ENCODE data around the gene ISL2. TPM values are rescaled to one million over a fixed set of nuclear protein-coding genes. Genes with fewer than 3 reads are reported as not detected.
A peak's percentile ranks its signal among the peaks of the same experiment; 100 is the strongest.

Gene ISL2
- polyA plus RNA-seq, 2 of the 4 experiments (the other 2 are of a cell fraction): 2.6 to 3.2 TPM

GRCh38 chr15:76363251-76363650, 26.7 kb downstream of the ISL2 start:
- Histone ChIP-seq H3K4me3 (no peak overlapping the region), H3K27ac (no peak overlapping the region), H3K4me2 (no peak overlapping the region), H3K4me1 (0 out of 3 replicates have a peak, but pooled peaks cover 4% of the 10 kb centered on the region), H3K9me3 (no peaks in the 10 kb centered on the region)
- no peak for TF ChIP-seq MYC (IDR thresholded peaks at IDR 0.05; ENCODE audit: borderline replicate concordance, low read length)
- TF ChIP-seq RAD21 (conservative IDR thresholded peaks at IDR 0.05 in 1 of 2, IDR thresholded peaks at IDR 0.05 in 1 of 2): no peak
- no peak for TF ChIP-seq HEYL (CRISPR knock-in tag; IDR thresholded peaks at IDR 0.05)
- no peak for TF ChIP-seq FOSB (CRISPR knock-in tag; IDR thresholded peaks at IDR 0.05)
- TF ChIP-seq EP300 (IDR thresholded peaks at IDR 0.05): no peak
- no peak for TF ChIP-seq ZC3H11A (IDR thresholded peaks at IDR 0.05)
- TF ChIP-seq CEBPB (IDR thresholded peaks at IDR 0.05): no peak
- CTCF ChIA-PET: interaction anchor here (0.7 kb wide), 1 partner anchor 107 kb away, joined by 3 read pairs; no protein-coding TSS in a partner anchor
- DNase-seq (ENCODE audit: low read depth in 1 of 2, low spot score in 1 of 2) (no peak), ATAC-seq (no peak; a peak in 1 of 6 replicates), FAIRE-seq (no peak)
- 69% methylated on average over 2 of the region's 2 CpGs for WGBS (ENCODE audit: missing lambda C conversion rate)
- POLR2A ChIA-PET: no interaction called here

DNA sequence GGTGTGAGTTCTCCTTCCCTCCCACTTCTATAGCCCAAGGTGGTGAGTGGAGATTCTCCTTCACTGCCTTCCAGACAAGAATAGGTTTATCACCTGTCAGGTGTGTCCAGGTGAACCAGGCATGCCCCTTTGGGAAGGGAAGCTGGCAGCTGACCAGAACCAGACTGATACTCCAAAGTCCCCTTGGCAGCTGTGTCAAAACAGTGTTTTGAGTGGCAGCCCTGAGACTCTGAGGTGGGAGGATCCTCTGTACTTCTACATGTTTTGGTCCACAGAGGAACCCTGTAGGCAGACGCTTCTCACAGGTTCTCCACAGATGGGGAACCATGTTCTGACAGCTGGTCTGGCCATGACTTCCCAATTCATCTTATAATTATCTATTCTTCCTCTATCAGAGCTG, 30.1 kb downstream of the ISL2 start:
- ChIA-PET POLR2A (no interaction called here), CTCF (interaction anchor here (0.8 to 1.1 kb wide), 2 partner anchors 176 to 499 kb away, joined by 4 to 5 read pairs; no protein-coding TSS in a partner anchor)
- H3K4me3 ChIP-seq: no peak overlapping the region
- no peak for FAIRE-seq
- TF ChIP-seq TFCP2L1 (CRISPR knock-in tag; IDR thresholded peaks at IDR 0.05) (no peak), ZNF302 (CRISPR knock-in tag; IDR thresholded peaks at IDR 0.05) (no peak), KDM5A (IDR thresholded peaks at IDR 0.05) (no peak), HOXB13 (CRISPR knock-in tag; IDR thresholded peaks at IDR 0.05; ENCODE audit: low read depth) (no peak)
- TF ChIP-seq, protein P1, sequence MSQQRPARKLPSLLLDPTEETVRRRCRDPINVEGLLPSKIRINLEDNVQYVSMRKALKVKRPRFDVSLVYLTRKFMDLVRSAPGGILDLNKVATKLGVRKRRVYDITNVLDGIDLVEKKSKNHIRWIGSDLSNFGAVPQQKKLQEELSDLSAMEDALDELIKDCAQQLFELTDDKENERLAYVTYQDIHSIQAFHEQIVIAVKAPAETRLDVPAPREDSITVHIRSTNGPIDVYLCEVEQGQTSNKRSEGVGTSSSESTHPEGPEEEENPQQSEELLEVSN (IDR thresholded peaks at IDR 0.05; ENCODE audit: borderline replicate concordance, low read depth): no peak
- WGBS (ENCODE audit: missing lambda C conversion rate): 86% methylated on average over 1 of the region's 1 CpG
- ATAC-seq: no peak
- no peak overlapping the region for H3K4me2 ChIP-seq
- no peak overlapping the region for H3K27ac ChIP-seq
- no peaks in the 10 kb centered on the region for H3K9me3 ChIP-seq
- 0 out of 3 replicates have a peak, but pooled peaks cover 4% of the 10 kb centered on the region for H3K4me1 ChIP-seq
- DNase-seq (ENCODE audit: low read depth in 1 of 2, low spot score in 1 of 2): no peak

DNA sequence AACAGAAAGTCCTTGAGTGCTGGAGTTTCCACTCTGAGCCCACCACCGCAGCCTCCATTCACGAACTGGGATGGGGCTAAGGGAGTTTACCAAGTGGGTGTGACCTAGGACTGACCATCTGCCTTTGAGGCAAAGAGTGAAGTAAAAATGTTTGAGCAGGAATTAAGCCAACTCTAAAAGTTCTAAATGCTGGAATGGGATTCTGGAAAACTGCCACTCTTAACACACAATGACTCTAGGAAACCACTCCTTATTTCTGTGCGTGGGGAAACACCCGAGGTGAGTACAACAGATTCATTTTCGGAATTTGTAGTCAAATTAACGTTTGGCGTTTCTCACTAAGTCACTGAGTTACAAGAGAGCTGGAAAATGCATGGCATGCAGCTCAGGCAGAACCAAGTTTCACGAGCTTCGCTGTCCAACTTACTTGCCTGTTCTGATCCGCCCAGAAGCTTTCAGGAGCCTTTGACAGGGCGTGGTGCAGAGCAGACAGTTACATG, 31.6 kb downstream of the ISL2 start:
- no peak overlapping the region for H3K4me3 ChIP-seq
- no peak overlapping the region for H3K4me2 ChIP-seq
- DNase-seq (ENCODE audit: low read depth in 1 of 2, low spot score in 1 of 2) (no peak), ATAC-seq (no peak), FAIRE-seq (peak; percentile 63)
- 0 out of 3 replicates have a peak, but pooled peaks cover 4% of the 10 kb centered on the region for H3K4me1 ChIP-seq
- ChIA-PET CTCF (interaction anchor here (1.0 kb wide), 1 partner anchor 116 kb away, joined by 3 read pairs; no protein-coding TSS in a partner anchor), POLR2A (no interaction called here)
- no peaks in the 10 kb centered on the region for H3K9me3 ChIP-seq
- 60% methylated on average over 11 of the region's 11 CpGs for WGBS (ENCODE audit: missing lambda C conversion rate)
- TF ChIP-seq POLR2A (IDR thresholded peaks at IDR 0.05; ENCODE audit: low read length) (no peak), RCOR1 (IDR thresholded peaks at IDR 0.05; ENCODE audit: low read depth, low read length) (no peak), ZFP36 (IDR thresholded peaks at IDR 0.05; ENCODE audit: borderline replicate concordance, partially characterized antibody) (no peak), ZSCAN20 (CRISPR knock-in tag; IDR thresholded peaks at IDR 0.05) (no peak), SREBF2 (IDR thresholded peaks at IDR 0.05) (no peak), HOXB5 (CRISPR knock-in tag; IDR thresholded peaks at IDR 0.05) (no peak), MAZ (IDR thresholded peaks at IDR 0.05; ENCODE audit: borderline replicate concordance, low read depth, low read length) (no peak), MAFK (IDR thresholded peaks at IDR 0.05; ENCODE audit: partially characterized antibody) (no peak), EP300 (IDR thresholded peaks at IDR 0.05) (no peak), SMC3 (IDR thresholded peaks at IDR 0.05) (no peak), CBX8 (IDR thresholded peaks at IDR 0.05) (no peak)
- TF ChIP-seq, protein P1 (IDR thresholded peaks at IDR 0.05; ENCODE audit: borderline replicate concordance, low read depth): no peak
- no peak overlapping the region for H3K27ac ChIP-seq
